IPS-15b (cell line): ENCODE results near the gene BMP7.

Source experiments
- H3K27me3 ChIP-seq: one replicate; pipeline ENCODE4 v1.6.1; 2013; ENCODE audit warnings: low read length; ENCODE audit not compliant: control insufficient read depth, insufficient read depth
- H3K36me3 ChIP-seq: one replicate; pipeline ENCODE4 v1.6.1; 2013; ENCODE audit warnings: low read length; ENCODE audit not compliant: control insufficient read depth, insufficient read depth
- H3K4me1 ChIP-seq: one replicate; pipeline ENCODE4 v1.6.1; 2013; ENCODE audit warnings: mild to moderate bottlenecking, low read length; ENCODE audit not compliant: control insufficient read depth, insufficient read depth
- H3K4me3 ChIP-seq: one replicate; pipeline ENCODE4 v1.5.1; 2013; ENCODE audit warnings: low read depth, low read length
- H3K9ac ChIP-seq: one replicate; pipeline ENCODE4 v1.6.1; 2013; ENCODE audit warnings: low read depth, mild to moderate bottlenecking, low read length
- H3K9me3 ChIP-seq: one replicate; pipeline ENCODE4 v1.6.1; 2013; ENCODE audit warnings: mild to moderate bottlenecking, low read length; ENCODE audit not compliant: control insufficient read depth, insufficient read depth

BMP7 gene

DNA sequence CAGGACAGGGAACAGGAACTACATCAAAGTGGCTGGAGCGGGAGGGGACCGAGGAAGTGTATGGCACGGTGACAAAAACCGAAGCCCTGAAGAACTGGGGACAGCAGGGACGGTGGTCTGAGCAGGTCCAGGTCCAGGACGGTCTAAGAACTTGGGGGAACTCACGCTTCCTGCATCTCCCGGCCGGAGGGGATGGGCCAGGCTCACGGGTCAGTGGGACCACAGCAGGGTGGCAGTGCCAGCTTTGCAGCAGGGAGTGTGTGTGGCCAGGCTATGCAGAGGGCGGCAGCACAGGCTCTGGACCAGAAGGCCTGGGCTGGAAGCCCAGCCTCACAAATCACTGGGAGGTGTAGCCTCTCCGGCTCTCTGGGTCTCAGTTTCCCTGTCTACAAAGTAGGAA, 123.8 kb downstream of the BMP7 start:
- H3K4me3 ChIP-seq = no peak overlapping the region
- H3K4me1 ChIP-seq = no peaks in the 10 kb centered on the region
- H3K27me3 ChIP-seq = no peaks in the 10 kb centered on the region
- no peak overlapping the region for H3K9ac ChIP-seq
- no peaks in the 10 kb centered on the region for H3K9me3 ChIP-seq
- no peaks in the 10 kb centered on the region for H3K36me3 ChIP-seq

DNA sequence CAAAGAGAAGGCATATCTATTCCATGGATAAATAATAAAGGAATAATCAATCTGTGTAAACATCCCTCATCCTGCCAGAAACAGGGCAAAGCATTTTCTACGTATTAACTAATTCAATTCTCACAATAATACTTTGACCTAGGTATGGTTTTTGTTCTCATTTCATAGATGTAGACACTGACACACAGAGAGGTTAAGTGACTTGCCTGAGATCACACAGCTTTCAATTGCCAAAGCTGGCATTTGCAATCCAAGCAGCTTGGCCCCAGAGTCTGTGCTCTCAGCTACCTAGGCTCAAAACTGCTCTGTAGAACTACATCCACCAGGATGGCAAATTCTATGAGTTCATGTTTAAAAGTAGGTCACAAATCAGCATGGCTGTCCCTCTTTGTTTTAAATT, 124.9 kb downstream of the BMP7 start:
- Histone ChIP-seq H3K27me3 (no peaks in the 10 kb centered on the region), H3K9me3 (no peaks in the 10 kb centered on the region), H3K36me3 (no peaks in the 10 kb centered on the region), H3K9ac (no peak overlapping the region), H3K4me1 (no peaks in the 10 kb centered on the region), H3K4me3 (no peak overlapping the region)

DNA sequence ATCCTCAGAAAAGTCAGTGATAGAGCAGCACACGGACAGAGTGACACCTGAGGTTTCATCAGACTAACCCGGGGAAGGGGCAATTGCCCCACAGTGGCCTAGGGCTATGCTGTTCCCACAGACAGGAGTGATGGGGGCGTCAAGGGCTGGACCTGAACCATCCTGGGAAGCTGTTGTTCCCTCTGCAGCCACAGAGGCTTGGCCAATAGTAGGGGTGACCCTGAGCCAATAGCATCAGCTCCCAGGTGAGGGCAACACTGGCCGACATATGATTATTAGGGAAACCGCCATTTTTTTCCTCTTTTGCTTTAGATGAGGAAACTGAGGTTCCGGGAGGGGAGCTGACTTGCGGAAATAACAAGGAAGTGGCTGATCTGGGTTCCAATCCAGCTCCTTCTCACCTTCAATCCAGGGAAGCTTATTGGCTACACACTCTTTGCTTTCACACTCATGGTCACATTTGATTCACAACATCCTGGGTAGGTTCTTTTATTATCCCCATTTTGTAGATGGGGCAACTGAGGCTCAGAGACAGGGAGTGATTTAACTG, 126.0 kb downstream of the BMP7 start:
- H3K36me3 ChIP-seq = no peaks in the 10 kb centered on the region
- H3K9ac ChIP-seq = no peak overlapping the region
- no peaks in the 10 kb centered on the region for H3K9me3 ChIP-seq
- H3K4me1 ChIP-seq = no peaks in the 10 kb centered on the region
- H3K27me3 ChIP-seq = no peaks in the 10 kb centered on the region
- H3K4me3 ChIP-seq = no peak overlapping the region

DNA sequence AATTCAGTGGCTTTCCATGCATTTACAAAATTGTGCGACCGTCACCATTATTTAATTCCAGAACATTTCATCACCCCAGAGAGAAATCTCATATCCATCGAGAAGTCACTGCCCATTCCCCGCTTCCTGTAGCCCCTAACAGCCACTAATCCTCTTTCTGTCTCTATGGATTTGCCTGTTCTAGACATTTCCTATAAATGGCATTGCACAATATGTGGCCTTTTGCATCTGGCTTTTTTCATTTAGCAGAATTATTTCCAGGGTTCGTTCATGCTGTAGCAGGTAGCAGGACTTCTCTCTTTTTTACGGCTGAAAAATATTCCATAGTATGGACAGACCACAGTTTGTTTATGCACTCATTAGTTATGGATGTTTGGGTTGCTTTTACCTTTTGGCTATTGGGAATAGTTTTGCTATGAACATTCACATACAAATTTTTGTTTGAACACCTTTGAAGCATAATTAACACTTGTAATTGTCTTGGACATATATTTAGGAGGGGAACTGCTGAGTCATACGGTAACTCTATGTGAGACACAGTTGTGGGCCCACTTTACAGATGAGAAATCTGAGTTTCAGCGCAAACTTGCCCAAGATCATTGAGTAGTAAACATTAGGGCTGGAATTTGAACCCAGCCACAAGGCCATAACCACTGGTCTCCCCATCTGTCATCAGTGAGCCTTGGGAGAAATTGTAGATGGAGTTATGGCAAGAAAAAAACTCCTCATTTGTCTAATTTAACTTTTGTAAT, 126.9 kb downstream of the BMP7 start:
- Histone ChIP-seq H3K9me3 (no peaks in the 10 kb centered on the region), H3K27me3 (no peaks in the 10 kb centered on the region), H3K4me1 (no peaks in the 10 kb centered on the region), H3K9ac (no peak overlapping the region), H3K4me3 (no peak overlapping the region), H3K36me3 (no peaks in the 10 kb centered on the region)

DNA sequence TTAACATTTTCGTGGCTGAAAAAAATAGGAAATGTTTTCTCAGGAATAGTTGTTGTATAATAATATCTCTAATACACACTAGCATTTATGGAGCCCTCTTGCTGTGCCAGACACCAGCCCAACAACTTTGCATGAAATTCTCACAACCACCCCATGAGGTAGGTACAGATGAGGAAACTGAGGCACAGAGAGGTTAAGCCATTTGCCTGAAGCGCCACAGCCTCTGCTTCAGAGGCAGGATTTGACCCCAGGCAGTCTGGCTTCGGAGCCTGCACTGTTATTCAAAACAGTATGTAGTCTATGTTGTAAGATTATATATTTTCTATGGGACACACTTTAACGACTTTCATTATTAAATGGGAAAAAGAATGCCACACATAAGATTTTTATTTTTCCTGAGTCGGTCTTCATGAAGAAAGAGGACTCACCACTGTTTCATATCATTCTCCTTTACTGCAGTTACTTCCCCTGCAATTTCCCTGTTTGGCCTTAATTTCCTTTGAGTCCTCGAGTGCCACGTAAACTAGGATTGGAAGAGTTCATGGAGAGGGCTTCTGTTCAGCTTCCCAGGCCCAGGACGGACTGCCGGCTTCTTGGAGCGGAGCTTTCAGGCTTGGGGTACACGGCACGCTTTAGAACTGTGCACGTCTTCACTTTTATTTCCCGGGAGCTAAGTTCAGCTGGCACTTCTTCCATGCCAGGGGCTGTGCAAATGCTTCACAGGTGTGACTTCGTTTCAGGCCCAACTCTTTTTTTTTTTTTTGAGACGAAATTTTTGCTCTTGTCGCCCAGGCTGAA, 128.0 kb downstream of the BMP7 start:
- H3K9me3 ChIP-seq = no peaks in the 10 kb centered on the region
- H3K4me1 ChIP-seq = no peaks in the 10 kb centered on the region
- H3K27me3 ChIP-seq = no peaks in the 10 kb centered on the region
- H3K4me3 ChIP-seq = no peak overlapping the region
- H3K9ac ChIP-seq = no peak overlapping the region
- H3K36me3 ChIP-seq = no peaks in the 10 kb centered on the region

DNA sequence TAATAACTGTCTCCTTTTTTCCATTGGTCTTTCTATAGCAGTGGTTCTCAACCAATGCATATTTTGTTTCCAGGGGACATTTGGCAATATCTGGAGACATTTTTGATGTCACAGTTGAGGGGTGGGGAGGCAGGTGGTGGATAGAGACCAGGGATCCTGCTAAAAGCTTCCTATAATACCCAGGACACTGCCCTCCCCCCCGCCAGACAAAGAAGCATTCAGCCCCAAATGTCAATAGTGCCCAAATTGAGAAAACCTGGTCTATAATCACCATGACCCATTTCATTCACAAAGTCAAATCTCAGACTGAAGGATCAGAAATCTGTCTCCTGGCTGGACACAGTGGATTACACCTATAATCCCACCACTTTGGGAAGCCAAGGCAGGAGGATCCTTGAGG, 128.8 kb downstream of the BMP7 start:
- Histone ChIP-seq H3K4me3 (no peak overlapping the region), H3K9me3 (no peaks in the 10 kb centered on the region), H3K9ac (no peak overlapping the region), H3K36me3 (no peaks in the 10 kb centered on the region), H3K4me1 (no peaks in the 10 kb centered on the region), H3K27me3 (no peaks in the 10 kb centered on the region)

DNA sequence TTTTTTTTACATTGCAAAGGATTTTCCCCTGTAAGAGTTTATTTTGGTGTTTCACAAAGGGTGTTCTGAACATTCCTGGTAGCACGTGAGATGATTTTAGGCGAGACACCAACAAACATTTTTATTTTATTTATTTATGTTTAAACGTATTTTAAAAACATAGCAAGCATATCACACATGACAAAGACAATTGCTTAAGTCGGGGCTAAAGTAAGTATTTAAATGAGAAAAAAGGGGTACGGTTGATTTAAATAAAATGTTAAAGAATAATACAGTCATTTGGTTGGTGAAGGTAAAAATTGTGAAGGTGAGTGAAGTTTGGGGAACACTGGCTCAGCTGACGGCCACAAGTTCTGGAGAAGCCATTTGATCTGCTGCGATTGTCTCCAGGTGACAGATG, 129.7 kb downstream of the BMP7 start:
- Histone ChIP-seq H3K9me3 (no peaks in the 10 kb centered on the region), H3K4me3 (no peak overlapping the region), H3K36me3 (no peaks in the 10 kb centered on the region), H3K9ac (no peak overlapping the region), H3K27me3 (no peaks in the 10 kb centered on the region), H3K4me1 (no peaks in the 10 kb centered on the region)

DNA sequence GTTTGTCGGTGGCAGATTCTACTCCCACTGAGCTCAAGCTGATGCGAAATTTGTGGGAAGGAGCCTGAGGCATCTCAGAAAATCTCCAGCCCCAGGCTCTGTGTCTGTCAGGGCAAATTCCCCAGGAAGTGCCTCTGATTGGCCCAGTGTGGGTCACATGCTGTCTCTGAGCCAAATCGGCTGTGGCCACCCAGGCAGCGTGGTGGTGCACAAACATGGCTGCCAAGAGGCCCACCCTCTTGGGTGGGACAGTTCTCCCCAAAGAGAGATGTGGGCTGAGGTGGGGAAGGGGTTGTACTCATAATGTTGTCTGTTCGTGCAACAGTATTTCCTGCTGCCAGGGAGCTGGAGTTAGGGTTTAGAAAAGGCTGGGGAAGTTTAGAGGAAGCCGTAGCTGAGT, 130.6 kb downstream of the BMP7 start:
- H3K9ac ChIP-seq = no peak overlapping the region
- H3K4me3 ChIP-seq = no peak overlapping the region
- no peaks in the 10 kb centered on the region for H3K27me3 ChIP-seq
- no peaks in the 10 kb centered on the region for H3K9me3 ChIP-seq
- H3K36me3 ChIP-seq = no peaks in the 10 kb centered on the region
- no peaks in the 10 kb centered on the region for H3K4me1 ChIP-seq

DNA sequence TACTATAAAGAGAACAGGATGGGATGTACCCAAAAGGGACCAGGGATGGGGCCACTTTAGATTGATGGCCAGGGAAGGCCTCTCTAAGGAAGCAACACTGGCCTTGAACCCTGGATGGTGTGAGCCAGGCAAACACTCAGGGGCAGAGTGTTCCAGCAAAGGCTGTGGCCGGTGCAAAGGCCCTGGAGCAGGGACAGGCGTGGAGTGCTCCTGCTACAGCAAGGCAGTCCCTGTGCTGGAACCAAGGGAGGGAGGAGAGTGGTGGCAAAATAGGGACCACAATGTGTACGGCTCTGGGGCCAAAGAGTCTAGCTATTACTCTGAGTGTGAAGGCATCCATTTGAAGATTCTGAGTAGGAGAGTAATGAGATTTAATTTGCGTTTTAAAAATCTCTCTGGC, 131.6 kb downstream of the BMP7 start:
- no peak overlapping the region for H3K9ac ChIP-seq
- H3K4me1 ChIP-seq = no peaks in the 10 kb centered on the region
- H3K9me3 ChIP-seq = no peaks in the 10 kb centered on the region
- H3K27me3 ChIP-seq = no peaks in the 10 kb centered on the region
- no peaks in the 10 kb centered on the region for H3K36me3 ChIP-seq
- no peak overlapping the region for H3K4me3 ChIP-seq

DNA sequence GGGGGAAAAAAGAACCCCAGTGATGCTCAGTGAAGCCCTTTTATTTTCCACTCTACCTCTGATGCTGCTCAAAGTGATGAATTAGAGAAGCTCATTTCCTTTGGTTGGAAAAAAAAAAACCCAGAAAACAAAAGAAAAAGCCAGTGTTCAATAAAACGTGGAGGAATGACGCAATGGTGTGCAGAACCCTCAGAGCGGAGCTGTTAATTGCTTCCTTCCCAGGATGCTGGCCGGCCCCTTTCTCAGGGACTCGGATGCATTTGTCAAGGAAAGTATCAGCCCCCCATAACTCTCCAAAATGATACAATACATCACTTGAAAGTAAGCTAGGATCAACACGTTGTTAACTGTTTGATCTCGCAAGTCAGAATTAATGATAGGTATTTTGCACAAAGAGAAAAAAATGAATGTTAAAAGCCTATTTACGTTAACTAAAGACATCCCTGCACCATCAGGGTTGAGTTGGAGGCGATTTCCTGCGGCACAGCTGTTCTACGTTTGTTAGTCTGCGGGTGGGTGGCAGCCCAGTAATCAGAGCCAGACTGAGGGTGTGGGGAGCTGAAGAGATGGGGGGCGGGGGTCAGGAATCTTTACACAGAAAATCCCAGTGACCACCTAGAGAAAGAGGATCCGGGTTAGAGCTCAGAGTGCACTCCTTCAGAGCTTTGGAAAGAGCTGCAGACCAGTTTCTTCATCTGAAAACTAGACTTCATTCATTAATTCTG, 132.4 kb downstream of the BMP7 start:
- Histone ChIP-seq H3K27me3 (no peaks in the 10 kb centered on the region), H3K9me3 (no peaks in the 10 kb centered on the region), H3K9ac (no peak overlapping the region), H3K4me3 (no peak overlapping the region), H3K36me3 (no peaks in the 10 kb centered on the region), H3K4me1 (no peaks in the 10 kb centered on the region)

DNA sequence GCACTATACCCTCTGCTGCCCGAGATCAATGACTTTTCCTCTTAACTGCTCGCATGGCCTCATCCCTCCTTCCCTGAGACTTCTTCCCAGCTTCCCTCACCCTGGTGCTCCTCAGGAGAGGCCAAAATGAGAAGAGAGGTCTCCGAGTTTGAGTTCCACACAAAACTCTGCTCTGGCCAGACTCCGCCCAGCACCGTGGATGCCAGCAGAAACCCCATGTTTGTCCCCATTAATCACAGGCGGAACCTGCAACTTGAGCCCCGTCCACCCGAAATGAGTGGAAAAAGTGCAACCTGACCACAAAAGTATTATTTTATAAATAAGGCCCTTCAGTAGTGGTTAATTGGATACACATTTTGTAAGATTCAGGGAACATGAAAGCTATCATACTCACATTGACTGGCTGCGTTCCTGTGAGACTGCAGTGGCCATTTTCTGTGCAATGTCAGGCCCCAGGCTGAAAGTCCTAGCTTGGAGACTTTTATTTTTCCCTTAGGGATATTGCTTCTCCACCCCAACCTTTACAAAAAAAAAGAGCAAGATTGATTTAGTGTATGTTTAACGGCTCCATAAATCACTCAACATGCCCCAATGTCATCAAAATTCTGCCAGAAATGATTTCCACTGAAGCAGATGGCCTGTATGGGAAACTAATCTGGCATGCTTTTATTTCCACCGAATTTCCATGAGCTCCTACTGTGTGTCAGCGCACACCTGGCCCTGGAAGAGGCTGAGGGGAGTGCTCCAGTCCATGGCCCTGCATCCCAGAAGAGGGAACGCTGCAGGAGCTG, 134.6 kb downstream of the BMP7 start:
- Histone ChIP-seq H3K36me3 (no peaks in the 10 kb centered on the region), H3K9ac (no peak overlapping the region), H3K4me3 (no peak overlapping the region), H3K9me3 (no peaks in the 10 kb centered on the region), H3K4me1 (no peaks in the 10 kb centered on the region), H3K27me3 (no peaks in the 10 kb centered on the region)
